Esophagus muscularis mucosa (tissue), 4 donors: ENCODE results near the gene SLC25A6.

Experiments used
- CTCF ChIP-seq, 3 experiments: fragments of 200-600 bp in 2 of 3; fragments of 450-650 bp in 1 of 3; sonication (generic) in 2 of 3; IDR thresholded peaks; one replicate each; pipeline ENCODE4 v1.5.1; 2017 to 2019; ENCODE audit warnings: antibody characterized with exemption in 3 of 3, mild to moderate bottlenecking in 2 of 3, moderate library complexity in 1 of 3
- EP300 ChIP-seq: sonication (generic); formaldehyde crosslinking; IDR thresholded peaks from one replicate; pipeline ENCODE4 v1.6.1; 2017; ENCODE audit warnings: antibody characterized with exemption
- POLR2A ChIP-seq: fragments of 450-650 bp; IDR thresholded peaks from one replicate; pipeline ENCODE4 v1.6.1; 2017; ENCODE audit warnings: antibody characterized with exemption, moderate library complexity, mild to moderate bottlenecking, low read depth
- POLR2AphosphoS5 ChIP-seq, 2 donors: sonication (generic); formaldehyde crosslinking; IDR thresholded peaks; one replicate each; pipeline ENCODE4 v1.6.1; 2017; ENCODE audit warnings: antibody characterized with exemption in 2 of 2

- TF ChIP-seq CTCF (IDR thresholded peaks at IDR 0.05) (no peak), POLR2A (no peak), POLR2AphosphoS5 (IDR thresholded peaks at IDR 0.05) (no peak), EP300 (no peak)
These were observed 32.4 kb downstream of the SLC25A6 start for GRCh38 chrX:1359477-1359873.
